PC-3 (cell line): ENCODE data around the gene DOCK4.

Source experiments
- CTCF ChIP-seq: fragments of 300-600 bp; sonication (generic); conservative IDR thresholded peaks from 2 replicates; pipeline ENCODE4 v1.5.1; 2017; ENCODE audit warnings: antibody characterized with exemption, low read depth, mild to moderate bottlenecking, low read length
- EZH2 ChIP-seq: fragments of 300-600 bp; sonication (generic); IDR thresholded peaks from one replicate; pipeline ENCODE4 v1.6.1; 2017; ENCODE audit warnings: antibody characterized with exemption, mild to moderate bottlenecking, low read length; ENCODE audit not compliant: unreplicated experiment

DNA sequence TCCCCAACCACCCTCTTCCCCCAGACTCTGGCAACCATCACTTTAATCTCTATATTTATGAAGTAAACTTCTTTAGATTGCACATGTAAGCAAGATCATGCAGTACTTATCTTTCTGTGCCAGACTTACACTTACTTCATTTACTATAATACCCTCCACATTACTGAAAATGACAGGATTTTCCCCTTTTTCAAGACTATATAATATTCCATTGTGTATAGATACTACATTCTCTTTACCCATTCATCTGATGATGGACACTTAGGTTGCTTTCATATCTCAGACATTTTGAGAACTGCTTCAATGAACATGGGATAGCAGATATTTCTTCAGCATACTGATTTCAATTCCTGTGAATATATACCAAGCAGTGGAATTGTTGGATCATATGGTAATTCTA lies 4.4 kb downstream of the DOCK4 start:
- TF ChIP-seq CTCF, result no peak
- no peak for TF ChIP-seq EZH2
